HEK293T (cell line): ENCODE measurements around the gene HOXA7.

Source experiments
- CTCF ChIA-PET: fragments of 350-600 bp; formaldehyde crosslinking; extraction: SDS; loops from one replicate; lab custom pipeline; 2021; ENCODE audit warnings: antibody characterized with exemption, inconsistent platforms; lab: Yijun Ruan, JAX
- POLR2A ChIA-PET: fragments of 350-600 bp; formaldehyde crosslinking; extraction: SDS; loops from one replicate; lab custom pipeline; 2020; ENCODE audit warnings: antibody characterized with exemption, inconsistent platforms; lab: Yijun Ruan, JAX
- DNase-seq: peaks from one replicate; pipeline ENCODE4 v3.0.0; 2012; ENCODE audit warnings: mixed read lengths; ENCODE audit errors: extremely low spot score
- ARNT ChIP-seq: fragments of 450-650 bp; IDR thresholded peaks from 2 replicates; pipeline ENCODE4 v1.6.1; 2017; ENCODE audit warnings: mild to moderate bottlenecking
- BHLHE40 ChIP-seq: fragments of 450-650 bp; IDR thresholded peaks from 2 replicates; pipeline ENCODE4 v1.6.1; 2016; ENCODE audit warnings: mild to moderate bottlenecking, moderate library complexity, borderline replicate concordance
- CTBP1 ChIP-seq: fragments of 450-650 bp; IDR thresholded peaks from 2 replicates; pipeline ENCODE4 v1.6.1; 2016; ENCODE audit warnings: borderline replicate concordance
- ELF4 ChIP-seq: fragments of 450-650 bp; IDR thresholded peaks from 2 replicates; pipeline ENCODE4 v1.6.1; 2017; ENCODE audit warnings: antibody characterized with exemption
- FOXA1 ChIP-seq: fragments of 450-650 bp; IDR thresholded peaks from 2 replicates; pipeline ENCODE4 v1.6.1; 2016; ENCODE audit warnings: mild to moderate bottlenecking
- FOXK2 ChIP-seq: fragments of 450-650 bp; IDR thresholded peaks from 2 replicates; pipeline ENCODE4 v1.6.1; 2016; ENCODE audit warnings: mild to moderate bottlenecking
- FOXM1 ChIP-seq: fragments of 450-650 bp; IDR thresholded peaks from 2 replicates; pipeline ENCODE4 v1.6.1; 2017; ENCODE audit warnings: mild to moderate bottlenecking, borderline replicate concordance
- HDGF ChIP-seq: fragments of 450-650 bp; IDR thresholded peaks from 2 replicates; pipeline ENCODE4 v1.6.1; 2017; ENCODE audit warnings: antibody characterized with exemption, borderline replicate concordance
- L3MBTL2 ChIP-seq: fragments of 450-650 bp; conservative IDR thresholded peaks from 2 replicates; pipeline ENCODE4 v1.6.1; 2016; ENCODE audit warnings: mild to moderate bottlenecking
- LEF1 ChIP-seq: fragments of 450-650 bp; IDR thresholded peaks from 2 replicates; pipeline ENCODE4 v1.6.1; 2017; ENCODE audit warnings: mild to moderate bottlenecking, borderline replicate concordance
- NFRKB ChIP-seq: fragments of 450-650 bp; IDR thresholded peaks from 2 replicates; pipeline ENCODE4 v1.6.1; 2016; ENCODE audit warnings: mild to moderate bottlenecking, moderate library complexity
- SP1 ChIP-seq: fragments of 450-650 bp; IDR thresholded peaks from 2 replicates; pipeline ENCODE4 v1.6.1; 2017
- SUZ12 ChIP-seq: fragments of 450-650 bp; IDR thresholded peaks from 2 replicates; pipeline ENCODE4 v1.6.1; 2016; ENCODE audit warnings: mild to moderate bottlenecking
- TARDBP ChIP-seq: fragments of 450-650 bp; IDR thresholded peaks from 2 replicates; pipeline ENCODE4 v1.6.1; 2016
- ZNF384 ChIP-seq: fragments of 450-650 bp; IDR thresholded peaks from 2 replicates; pipeline ENCODE4 v1.6.1; 2016
- TF ChIP-seq, protein P1 (sequence below): fragments of 450-650 bp; IDR thresholded peaks from 2 replicates; pipeline ENCODE4 v1.6.1; 2016

The HOXA7 gene

DNA sequence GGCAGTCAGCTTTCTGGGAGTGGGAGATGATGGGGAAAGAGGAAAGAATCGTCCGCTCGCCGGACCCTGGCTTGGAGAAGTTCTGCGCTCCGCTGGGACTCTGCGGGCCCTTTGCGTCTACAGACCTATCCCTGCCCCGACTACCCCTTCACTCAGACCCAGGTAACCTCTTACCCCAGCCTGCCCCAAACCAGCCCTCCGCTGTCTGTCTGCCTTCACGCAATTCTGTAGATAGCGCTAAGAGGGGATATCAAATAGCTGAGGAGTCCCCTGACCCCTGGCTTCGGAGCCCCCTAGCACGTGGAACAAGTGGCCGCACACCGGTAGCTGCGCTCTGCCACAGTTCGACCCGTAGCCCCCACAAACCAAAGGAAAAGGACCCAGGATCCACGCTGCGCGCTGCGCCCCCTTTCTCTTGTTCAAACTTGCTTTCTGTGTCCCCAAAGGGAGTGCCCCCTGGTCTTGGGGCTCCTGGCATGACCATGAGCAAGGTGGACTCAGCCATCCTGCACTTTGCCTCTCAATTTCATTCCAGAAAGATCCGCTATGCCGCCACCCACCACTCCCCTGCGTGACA lies 32.9 kb downstream of the HOXA7 start:
- DNase-seq = no peak
- POLR2A ChIA-PET = no interaction called here
- no peak for TF ChIP-seq FOXM1
- no peak for TF ChIP-seq ARNT
- TF ChIP-seq, protein P1, sequence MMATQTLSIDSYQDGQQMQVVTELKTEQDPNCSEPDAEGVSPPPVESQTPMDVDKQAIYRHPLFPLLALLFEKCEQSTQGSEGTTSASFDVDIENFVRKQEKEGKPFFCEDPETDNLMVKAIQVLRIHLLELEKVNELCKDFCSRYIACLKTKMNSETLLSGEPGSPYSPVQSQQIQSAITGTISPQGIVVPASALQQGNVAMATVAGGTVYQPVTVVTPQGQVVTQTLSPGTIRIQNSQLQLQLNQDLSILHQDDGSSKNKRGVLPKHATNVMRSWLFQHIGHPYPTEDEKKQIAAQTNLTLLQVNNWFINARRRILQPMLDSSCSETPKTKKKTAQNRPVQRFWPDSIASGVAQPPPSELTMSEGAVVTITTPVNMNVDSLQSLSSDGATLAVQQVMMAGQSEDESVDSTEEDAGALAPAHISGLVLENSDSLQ = no peak
- CTCF ChIA-PET = no interaction called here

DNA sequence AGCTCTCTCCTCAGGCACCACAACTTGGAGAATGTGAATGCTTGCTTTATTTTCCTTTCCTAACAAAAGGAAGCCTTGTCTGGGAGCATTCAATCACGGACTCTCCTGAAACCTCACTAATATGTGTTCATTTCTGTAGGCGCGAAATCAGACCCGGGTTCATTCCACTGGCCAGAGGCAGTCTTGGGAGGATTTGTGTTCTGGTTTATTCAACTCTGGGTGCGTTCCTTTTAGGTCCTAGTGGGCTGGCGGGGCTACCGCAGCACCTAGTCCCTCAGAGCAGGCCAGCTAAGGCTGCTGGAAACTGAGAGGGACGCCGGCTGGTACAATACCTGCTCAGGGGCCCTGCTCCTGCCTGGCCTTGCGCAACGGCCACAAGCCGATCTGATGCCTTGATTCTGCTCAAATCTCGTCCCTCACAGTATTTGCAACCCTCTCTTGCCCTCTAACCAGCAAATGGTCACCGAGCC lies 33.4 kb downstream of the HOXA7 start:
- TF ChIP-seq SP1 = no peak
- TF ChIP-seq, protein P1 = 0 out of 2 replicates have a peak, but pooled peaks have one; percentile 4
- POLR2A ChIA-PET = no interaction called here
- CTCF ChIA-PET = no interaction called here
- DNase-seq = no peak

DNA sequence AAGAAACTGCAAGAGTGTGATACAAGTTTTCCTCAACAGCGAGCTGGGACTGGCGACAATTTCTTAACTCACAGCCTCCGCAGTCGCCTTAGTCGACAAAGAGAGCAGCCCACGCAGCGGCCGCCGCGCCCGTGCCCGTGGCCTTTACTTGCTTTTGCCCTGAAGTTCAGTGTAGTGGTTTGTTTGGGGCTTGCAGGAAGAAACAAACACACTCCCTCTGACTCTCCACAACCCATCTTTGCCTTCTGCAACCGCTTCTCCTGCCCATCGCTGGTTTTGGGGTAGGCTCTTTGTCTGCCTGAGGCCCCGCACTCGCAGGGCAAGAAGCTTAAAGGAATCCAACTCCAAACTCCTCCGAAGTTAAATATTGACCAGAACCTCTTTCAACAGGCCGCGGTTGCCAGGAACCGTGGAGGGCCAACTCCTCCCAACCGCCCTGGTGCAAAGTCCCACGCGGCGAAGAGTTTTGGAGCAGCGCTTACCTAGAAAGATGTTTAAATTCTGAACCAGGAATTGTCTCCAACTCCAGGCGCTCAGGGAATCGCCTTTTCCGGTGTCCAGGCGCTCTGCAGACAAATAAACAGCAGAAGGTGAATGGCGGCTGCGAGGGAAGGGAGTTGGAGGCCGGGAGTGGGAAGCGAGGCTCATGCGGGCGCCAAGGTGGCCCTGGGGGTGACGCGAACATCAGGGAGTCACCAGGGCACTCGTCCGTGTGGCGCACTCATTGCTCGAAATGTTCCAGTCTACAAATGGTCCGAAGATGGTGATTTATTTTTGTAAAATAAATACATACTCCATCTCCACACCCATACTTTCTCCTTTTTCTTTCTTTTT lies 34.2 kb downstream of the HOXA7 start:
- CTCF ChIA-PET = interaction anchor here (0.6 kb wide), 1 partner anchor 276 kb away, joined by 3 read pairs; no protein-coding TSS in a partner anchor

DNA sequence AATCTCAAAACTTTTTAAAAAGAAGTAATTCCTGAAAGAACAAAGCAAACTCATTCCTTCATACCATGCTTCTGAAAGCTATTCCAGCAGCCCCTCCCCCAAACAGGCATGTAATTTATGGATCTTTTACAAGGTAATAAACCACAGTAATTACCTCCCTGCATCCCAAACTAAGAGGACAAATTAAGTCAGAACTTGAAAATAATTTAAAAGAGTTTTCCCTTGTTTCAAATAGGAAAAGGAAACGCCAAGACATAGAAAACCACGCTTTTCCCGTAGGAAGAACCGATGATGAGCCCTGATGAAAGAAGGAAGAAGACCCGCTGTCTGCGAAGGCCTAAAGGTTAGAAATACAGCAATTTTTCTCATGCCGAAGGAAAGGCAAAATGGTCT lies 34.8 kb downstream of the HOXA7 start:
- TF ChIP-seq L3MBTL2 = no peak
- TF ChIP-seq FOXM1 = no peak
- peak; percentile 84 for TF ChIP-seq CTBP1
- TF ChIP-seq, protein P1 = peak; percentile 91
- TF ChIP-seq NFRKB = no peak
- TF ChIP-seq LEF1 = no peak
- no peak for TF ChIP-seq ELF4
- no peak for TF ChIP-seq SUZ12
- no peak for TF ChIP-seq FOXA1
- no peak for TF ChIP-seq HDGF
- ChIA-PET CTCF (interaction anchor here (0.6 kb wide), 1 partner anchor 275 kb away, joined by 3 read pairs; no protein-coding TSS in a partner anchor), POLR2A (interaction anchor here (1.6 kb wide), 1 partner anchor 11 kb away, joined by 3 read pairs; no protein-coding TSS in a partner anchor)
- no peak for DNase-seq

More for the DNA sequence above, 34.2 kb downstream of the HOXA7 start:
- no peak for DNase-seq
- POLR2A ChIA-PET = interaction anchor here (1.6 kb wide), 1 partner anchor 11 kb away, joined by 3 read pairs; no protein-coding TSS in a partner anchor
- TF ChIP-seq BHLHE40 (no peak), TARDBP (no peak), FOXM1 (no peak), CTBP1 (no peak)

DNA sequence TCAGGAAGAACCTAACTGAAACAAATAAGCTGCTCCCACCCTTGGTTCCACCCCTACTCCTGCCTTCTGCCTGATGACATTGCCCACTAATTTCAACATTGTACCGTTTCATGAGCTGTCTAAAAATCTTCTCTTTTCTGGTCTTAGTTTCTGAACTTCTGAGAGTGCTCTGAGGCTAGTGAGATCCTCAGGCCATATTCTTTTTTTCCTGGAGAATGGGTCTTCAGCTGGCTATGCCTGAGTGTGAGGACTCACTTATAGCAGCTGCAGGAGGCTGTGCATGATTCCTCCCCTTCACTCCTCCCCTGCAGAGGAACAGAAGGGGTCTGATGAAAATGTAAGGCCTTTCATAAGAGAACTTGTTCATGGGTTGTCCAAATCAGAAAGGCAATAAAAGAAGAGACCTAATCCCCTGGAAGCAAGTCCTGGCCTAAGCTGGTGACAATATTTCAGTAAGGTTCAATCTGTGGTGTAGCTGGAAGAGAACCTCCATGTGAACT lies 37.0 kb downstream of the HOXA7 start:
- TF ChIP-seq TARDBP = no peak
- no peak for TF ChIP-seq LEF1
- no peak for TF ChIP-seq ELF4
- TF ChIP-seq SP1 = no peak
- no peak for TF ChIP-seq ZNF384
- TF ChIP-seq ARNT = no peak
- TF ChIP-seq HDGF = no peak
- TF ChIP-seq BHLHE40 = no peak
- TF ChIP-seq FOXA1 = no peak
- TF ChIP-seq CTBP1 = no peak
- TF ChIP-seq FOXM1 = no peak
- TF ChIP-seq, protein P1 = no peak
- CTCF ChIA-PET = interaction anchor here (0.8 to 1.4 kb wide), 3 partner anchors 11 to 42 kb away, joined by 3 read pairs; partner anchors contain the start of gene HOXA4

DNA sequence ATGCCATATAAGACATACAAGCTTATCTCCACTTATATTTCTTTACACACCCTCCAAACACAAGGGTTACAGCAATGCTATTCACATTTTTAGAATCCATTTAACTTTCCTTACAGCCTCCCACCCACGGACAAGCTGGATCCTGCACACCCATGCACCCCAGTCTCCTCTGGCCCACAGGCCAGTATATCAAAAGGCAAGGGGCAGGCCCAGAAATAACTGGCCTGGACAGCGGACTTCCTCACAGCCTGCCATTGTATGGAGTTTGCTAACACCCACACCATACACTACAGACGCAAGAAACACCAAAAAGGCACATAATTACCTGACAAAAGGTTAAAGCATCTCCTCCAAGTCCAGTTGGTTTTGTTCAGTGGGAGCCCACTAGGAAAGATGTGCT lies 37.9 kb downstream of the HOXA7 start:
- TF ChIP-seq ELF4 = no peak
- TF ChIP-seq SUZ12 = no peak
- TF ChIP-seq HDGF = no peak
- TF ChIP-seq ARNT = no peak
- TF ChIP-seq TARDBP = no peak
- no peak for TF ChIP-seq FOXM1
- no peak for TF ChIP-seq CTBP1
- no peak for TF ChIP-seq ZNF384
- TF ChIP-seq L3MBTL2 = no peak
- no peak for TF ChIP-seq FOXK2
- no peak for TF ChIP-seq LEF1
- no peak for TF ChIP-seq FOXA1
- TF ChIP-seq BHLHE40 = no peak
- no peak for TF ChIP-seq SP1
- TF ChIP-seq, protein P1 = no peak
- CTCF ChIA-PET = no interaction called here
- no peak for DNase-seq
- POLR2A ChIA-PET = interaction anchor here (1.1 to 8.7 kb wide), 4 partner anchors 11 to 34 kb away, joined by 4 to 103 read pairs (median 8); partner anchors contain the start of genes HOXA1, HOXA3 and HOXA4

More for the DNA sequence above, 37.0 kb downstream of the HOXA7 start:
- no peak for DNase-seq
- POLR2A ChIA-PET = interaction anchor here (0.7 to 8.7 kb wide), 9 partner anchors 9 to 33 kb away, joined by 3 to 103 read pairs (median 4); partner anchors contain the start of genes HOXA1, HOXA3, HOXA4 and HOXA5
